ENCODE data around the gene KCTD15.

The KCTD15 gene

GRCh38 chr19:33758541-33759013, 38.1 kb upstream of the KCTD15 start:
- TF ChIP-seq, protein P1, sequence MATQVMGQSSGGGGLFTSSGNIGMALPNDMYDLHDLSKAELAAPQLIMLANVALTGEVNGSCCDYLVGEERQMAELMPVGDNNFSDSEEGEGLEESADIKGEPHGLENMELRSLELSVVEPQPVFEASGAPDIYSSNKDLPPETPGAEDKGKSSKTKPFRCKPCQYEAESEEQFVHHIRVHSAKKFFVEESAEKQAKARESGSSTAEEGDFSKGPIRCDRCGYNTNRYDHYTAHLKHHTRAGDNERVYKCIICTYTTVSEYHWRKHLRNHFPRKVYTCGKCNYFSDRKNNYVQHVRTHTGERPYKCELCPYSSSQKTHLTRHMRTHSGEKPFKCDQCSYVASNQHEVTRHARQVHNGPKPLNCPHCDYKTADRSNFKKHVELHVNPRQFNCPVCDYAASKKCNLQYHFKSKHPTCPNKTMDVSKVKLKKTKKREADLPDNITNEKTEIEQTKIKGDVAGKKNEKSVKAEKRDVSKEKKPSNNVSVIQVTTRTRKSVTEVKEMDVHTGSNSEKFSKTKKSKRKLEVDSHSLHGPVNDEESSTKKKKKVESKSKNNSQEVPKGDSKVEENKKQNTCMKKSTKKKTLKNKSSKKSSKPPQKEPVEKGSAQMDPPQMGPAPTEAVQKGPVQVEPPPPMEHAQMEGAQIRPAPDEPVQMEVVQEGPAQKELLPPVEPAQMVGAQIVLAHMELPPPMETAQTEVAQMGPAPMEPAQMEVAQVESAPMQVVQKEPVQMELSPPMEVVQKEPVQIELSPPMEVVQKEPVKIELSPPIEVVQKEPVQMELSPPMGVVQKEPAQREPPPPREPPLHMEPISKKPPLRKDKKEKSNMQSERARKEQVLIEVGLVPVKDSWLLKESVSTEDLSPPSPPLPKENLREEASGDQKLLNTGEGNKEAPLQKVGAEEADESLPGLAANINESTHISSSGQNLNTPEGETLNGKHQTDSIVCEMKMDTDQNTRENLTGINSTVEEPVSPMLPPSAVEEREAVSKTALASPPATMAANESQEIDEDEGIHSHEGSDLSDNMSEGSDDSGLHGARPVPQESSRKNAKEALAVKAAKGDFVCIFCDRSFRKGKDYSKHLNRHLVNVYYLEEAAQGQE (IDR thresholded peaks at IDR 0.05; ENCODE audit: insufficient read depth in 1 of 2, low read depth in 2 of 2, low read length in 2 of 2): no peak
- TF ChIP-seq TAF1 (IDR thresholded peaks at IDR 0.05; ENCODE audit: borderline replicate concordance, insufficient read depth, low read length) (no peak), FOXP2 (optimal IDR thresholded peaks at IDR 0.05; ENCODE audit: borderline replicate concordance, extremely low read depth, extremely low read length, insufficient read depth) (no peak), POLR2AphosphoS5 (IDR thresholded peaks at IDR 0.05; ENCODE audit: low read depth, low read length) (no peak), SIN3A (IDR thresholded peaks at IDR 0.05; ENCODE audit: borderline replicate concordance, insufficient read depth, low read length) (no peak)

DNA sequence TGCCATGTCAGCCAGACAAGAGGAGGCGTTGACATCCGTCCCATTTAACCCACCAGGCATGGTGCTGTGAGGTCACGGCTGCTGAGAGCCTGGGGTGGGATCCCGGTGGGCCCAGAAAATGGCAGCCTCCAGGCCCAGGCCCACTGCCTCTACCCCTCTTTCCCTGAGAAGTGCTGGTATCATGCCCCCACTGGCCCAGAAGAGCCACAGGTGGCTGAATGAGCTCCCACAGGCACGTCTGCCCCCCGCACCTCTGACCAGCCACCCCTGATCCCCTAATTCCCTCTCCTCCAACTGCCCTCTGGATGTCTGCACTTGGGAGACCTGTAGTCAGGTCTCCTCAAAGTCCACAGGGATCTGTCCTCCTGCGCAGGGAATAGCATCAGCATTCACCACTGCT, 37.3 kb upstream of the KCTD15 start:
- TF ChIP-seq FOXP2 (optimal IDR thresholded peaks at IDR 0.05; ENCODE audit: borderline replicate concordance, extremely low read depth, extremely low read length, insufficient read depth) (no peak), POLR2AphosphoS5 (IDR thresholded peaks at IDR 0.05; ENCODE audit: low read depth, low read length) (no peak), SIN3A (IDR thresholded peaks at IDR 0.05; ENCODE audit: borderline replicate concordance, insufficient read depth, low read length) (no peak), TAF1 (IDR thresholded peaks at IDR 0.05; ENCODE audit: borderline replicate concordance, insufficient read depth, low read length) (no peak)
- TF ChIP-seq, protein P1 (IDR thresholded peaks at IDR 0.05; ENCODE audit: insufficient read depth in 1 of 2, low read depth in 2 of 2, low read length in 2 of 2): no peak

- TF ChIP-seq POLR2AphosphoS5 (IDR thresholded peaks at IDR 0.05; ENCODE audit: low read depth, low read length) (no peak), SIN3A (IDR thresholded peaks at IDR 0.05; ENCODE audit: borderline replicate concordance, insufficient read depth, low read length) (no peak), FOXP2 (optimal IDR thresholded peaks at IDR 0.05; ENCODE audit: borderline replicate concordance, extremely low read depth, extremely low read length, insufficient read depth) (no peak), TAF1 (IDR thresholded peaks at IDR 0.05; ENCODE audit: borderline replicate concordance, insufficient read depth, low read length) (no peak)
- TF ChIP-seq, protein P1 (IDR thresholded peaks at IDR 0.05; ENCODE audit: insufficient read depth in 1 of 2, low read depth in 2 of 2, low read length in 2 of 2): no peak
These were observed 32.9 kb upstream of the KCTD15 start for GRCh38 chr19:33763633-33764371.

DNA sequence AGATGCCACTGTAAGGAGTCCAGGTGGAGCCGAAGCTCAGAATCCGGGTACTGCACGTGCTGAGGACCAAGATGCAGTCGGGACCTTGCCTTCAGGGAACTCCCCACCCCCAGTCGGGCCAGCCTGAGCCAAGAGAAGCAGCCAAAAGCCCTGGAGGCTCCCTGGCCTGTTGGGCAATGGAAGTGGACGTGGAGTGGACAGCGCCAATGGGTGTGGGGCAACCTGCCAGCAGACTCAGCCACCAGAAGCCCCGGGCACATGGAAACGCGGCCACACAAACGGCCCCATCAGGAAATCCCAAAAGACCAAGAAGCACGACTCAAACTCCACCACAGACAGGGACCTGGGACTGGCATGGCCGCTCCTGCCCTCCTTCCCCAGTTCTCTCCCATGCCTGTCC, 30.0 kb upstream of the KCTD15 start:
- TF ChIP-seq, protein P1 (IDR thresholded peaks at IDR 0.05; ENCODE audit: insufficient read depth in 1 of 2, low read depth in 2 of 2, low read length in 2 of 2): no peak; a peak in 1 of 4 replicates
- TF ChIP-seq TAF1 (IDR thresholded peaks at IDR 0.05; ENCODE audit: borderline replicate concordance, insufficient read depth, low read length): no peak
- TF ChIP-seq SIN3A (IDR thresholded peaks at IDR 0.05; ENCODE audit: borderline replicate concordance, insufficient read depth, low read length): no peak

Data from PFSK-1 (cell line).